Measurements from ENCODE around the gene C1orf21.

C1orf21 gene

DNA sequence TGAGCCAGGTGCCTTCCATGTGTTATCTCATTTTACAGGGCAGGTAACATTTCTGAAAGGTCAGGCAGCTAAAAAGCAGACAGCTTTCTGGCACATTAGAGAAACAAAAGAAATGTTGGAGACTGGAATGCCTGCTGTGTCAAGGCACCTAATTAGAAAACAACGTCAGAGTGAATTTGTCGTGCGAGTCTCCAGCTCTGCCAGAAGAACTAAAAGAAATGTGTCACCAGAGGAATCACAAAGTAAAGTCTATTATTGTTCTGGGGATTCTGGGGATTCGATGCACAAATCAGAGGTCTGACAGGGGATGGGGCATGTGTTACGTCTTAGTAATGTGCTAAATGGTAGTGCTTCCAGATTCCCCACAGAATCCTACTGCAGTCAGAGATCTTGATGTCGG, 278.5 kb downstream of the C1orf21 start:
- Histone ChIP-seq H3K9ac (ENCODE audit: low read length) (no peak overlapping the region), H3K9me3 (ENCODE audit: control insufficient read depth, low read length) (no peaks in the 10 kb centered on the region), H3K4me3 (ENCODE audit: low read length) (no peak overlapping the region), H3K4me1 (ENCODE audit: control insufficient read depth, insufficient read depth, low read length) (peaks cover 6% of the 10 kb centered on the region), H3K27me3 (replicated peaks; ENCODE audit: control insufficient read depth, insufficient read depth, low read length) (peaks cover 6% of the 10 kb centered on the region), H3K36me3 (ENCODE audit: control insufficient read depth, insufficient read depth, low read length, severe bottlenecking) (no peaks in the 10 kb centered on the region)
- DNase-seq (ENCODE audit: low read depth), result no peak

- H3K27me3 ChIP-seq (replicated peaks; ENCODE audit: control insufficient read depth, insufficient read depth, low read length), result peaks cover 11% of the 10 kb centered on the region
- H3K4me3 ChIP-seq (ENCODE audit: low read length), result no peak overlapping the region
- no peaks in the 10 kb centered on the region for H3K9me3 ChIP-seq (ENCODE audit: control insufficient read depth, low read length)
- no peak for DNase-seq (ENCODE audit: low read depth)
- H3K4me1 ChIP-seq (ENCODE audit: control insufficient read depth, insufficient read depth, low read length), result no peaks in the 10 kb centered on the region
- no peak overlapping the region for H3K9ac ChIP-seq (ENCODE audit: low read length)
- H3K36me3 ChIP-seq (ENCODE audit: control insufficient read depth, insufficient read depth, low read length, severe bottlenecking), result no peaks in the 10 kb centered on the region
These were observed 282.6 kb downstream of the C1orf21 start for GRCh38 chr1:184669391-184669790.

DNA sequence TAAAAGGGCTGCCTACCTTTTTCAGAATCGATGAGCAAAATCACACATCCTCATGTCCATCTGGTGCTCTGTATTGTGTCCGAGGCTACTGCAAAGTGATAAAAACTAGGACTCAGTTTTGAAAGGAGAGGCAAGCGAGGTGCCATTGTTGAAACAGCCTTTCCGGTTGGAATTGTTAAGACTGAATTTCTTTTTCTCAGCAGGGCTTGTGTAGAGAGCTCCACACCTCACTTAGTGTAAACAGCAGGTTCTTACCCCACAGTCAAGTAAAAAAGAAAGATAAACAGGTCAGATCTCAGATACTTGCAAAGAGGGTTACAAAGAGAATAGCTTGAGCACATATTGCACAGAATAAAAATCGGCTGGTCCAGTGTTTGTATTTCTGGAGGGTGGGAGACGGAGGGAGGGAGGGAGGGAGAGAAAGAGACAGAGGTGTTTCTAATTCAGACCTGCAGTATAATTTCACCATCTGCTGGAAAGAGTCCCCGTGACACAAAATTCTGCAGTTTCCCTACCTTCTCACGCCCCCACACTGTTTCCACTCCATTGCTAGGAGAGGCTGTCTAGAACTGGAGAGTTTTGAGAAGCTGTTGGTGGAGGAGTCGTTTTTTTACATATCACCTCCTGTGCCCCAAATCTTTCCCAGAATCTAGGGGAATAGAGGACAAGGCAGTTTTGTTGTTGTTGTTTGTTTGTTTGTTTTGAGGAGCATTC, 285.3 kb downstream of the C1orf21 start:
- H3K27me3 ChIP-seq (replicated peaks; ENCODE audit: control insufficient read depth, insufficient read depth, low read length), result peaks cover 4% of the 10 kb centered on the region
- H3K4me1 ChIP-seq (ENCODE audit: control insufficient read depth, insufficient read depth, low read length), result no peaks in the 10 kb centered on the region
- DNase-seq (ENCODE audit: low read depth), result no peak
- H3K4me3 ChIP-seq (ENCODE audit: low read length), result no peak overlapping the region
- no peak overlapping the region for H3K9ac ChIP-seq (ENCODE audit: low read length)
- H3K9me3 ChIP-seq (ENCODE audit: control insufficient read depth, low read length), result no peaks in the 10 kb centered on the region
- H3K36me3 ChIP-seq (ENCODE audit: control insufficient read depth, insufficient read depth, low read length, severe bottlenecking), result no peaks in the 10 kb centered on the region

DNA sequence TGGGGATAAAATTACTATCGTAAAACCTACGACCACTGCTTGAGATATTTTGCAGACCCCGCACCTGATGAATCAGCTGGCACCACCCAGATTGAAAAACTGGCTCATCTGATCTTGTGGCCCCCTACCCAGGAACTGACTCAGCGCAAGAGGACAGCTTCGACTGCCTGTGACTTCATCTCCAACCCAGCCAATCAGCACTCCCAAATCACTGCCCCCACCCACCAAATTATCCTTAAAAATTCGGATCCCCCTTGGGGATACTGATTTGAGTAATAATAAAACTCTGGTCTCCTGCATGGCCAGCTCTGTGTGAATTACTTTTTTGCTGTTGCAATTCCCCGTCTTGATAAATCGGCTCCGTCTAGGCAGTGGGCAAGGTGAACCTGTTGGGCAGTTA, 286.5 kb downstream of the C1orf21 start:
- H3K9ac ChIP-seq (ENCODE audit: low read length), result no peak overlapping the region
- H3K4me1 ChIP-seq (ENCODE audit: control insufficient read depth, insufficient read depth, low read length), result no peaks in the 10 kb centered on the region
- no peak for DNase-seq (ENCODE audit: low read depth)
- H3K4me3 ChIP-seq (ENCODE audit: low read length), result no peak overlapping the region
- no peaks in the 10 kb centered on the region for H3K36me3 ChIP-seq (ENCODE audit: control insufficient read depth, insufficient read depth, low read length, severe bottlenecking)
- H3K27me3 ChIP-seq (replicated peaks; ENCODE audit: control insufficient read depth, insufficient read depth, low read length), result peaks cover 4% of the 10 kb centered on the region
- no peaks in the 10 kb centered on the region for H3K9me3 ChIP-seq (ENCODE audit: control insufficient read depth, low read length)

GRCh38 chr1:184677344-184677743, 290.5 kb downstream of the C1orf21 start:
- no peaks in the 10 kb centered on the region for H3K4me1 ChIP-seq (ENCODE audit: control insufficient read depth, insufficient read depth, low read length)
- H3K36me3 ChIP-seq (ENCODE audit: control insufficient read depth, insufficient read depth, low read length, severe bottlenecking), result no peaks in the 10 kb centered on the region
- no peak overlapping the region for H3K9ac ChIP-seq (ENCODE audit: low read length)
- H3K27me3 ChIP-seq (replicated peaks; ENCODE audit: control insufficient read depth, insufficient read depth, low read length), result no peaks in the 10 kb centered on the region
- no peak for DNase-seq (ENCODE audit: low read depth)
- peaks cover 16% of the 10 kb centered on the region for H3K9me3 ChIP-seq (ENCODE audit: control insufficient read depth, low read length)
- H3K4me3 ChIP-seq (ENCODE audit: low read length), result no peak overlapping the region
